GM19455 (cell line): ENCODE results near the gene ADARB2.

ENCODE experiments used
- ATAC-seq: cut with Tn5 transposase; IDR thresholded peaks from one replicate; pipeline ENCODE4 v1.9.1; 2021; ENCODE audit not compliant: unreplicated experiment

ADARB2 gene

GRCh38 chr10:1187151-1187854 lies 550.0 kb downstream of the ADARB2 start:
- no peak for ATAC-seq

GRCh38 chr10:1186683-1186990 lies 550.7 kb downstream of the ADARB2 start:
- ATAC-seq, result no peak

GRCh38 chr10:1185911-1186682 lies 551.2 kb downstream of the ADARB2 start:
- no peak for ATAC-seq

- no peak for ATAC-seq
These were observed 552.5 kb downstream of the ADARB2 start for GRCh38 chr10:1184541-1185430.

- no peak for ATAC-seq
These were observed 553.6 kb downstream of the ADARB2 start for GRCh38 chr10:1183701-1184100.

GRCh38 chr10:1183033-1183396 lies 554.3 kb downstream of the ADARB2 start:
- no peak for ATAC-seq

- no peak for ATAC-seq
These were observed 554.9 kb downstream of the ADARB2 start for GRCh38 chr10:1182280-1183032.

GRCh38 chr10:1180836-1181235 lies 556.5 kb downstream of the ADARB2 start:
- ATAC-seq, result no peak

- ATAC-seq, result no peak
These were observed 557.1 kb downstream of the ADARB2 start for GRCh38 chr10:1180071-1180730.

- ATAC-seq, result no peak
These were observed 557.8 kb downstream of the ADARB2 start for GRCh38 chr10:1179346-1180070.

GRCh38 chr10:1178506-1178905 lies 558.8 kb downstream of the ADARB2 start:
- no peak for ATAC-seq

GRCh38 chr10:1177936-1178335 lies 559.4 kb downstream of the ADARB2 start:
- ATAC-seq, result no peak

- no peak for ATAC-seq
These were observed 561.3 kb downstream of the ADARB2 start for GRCh38 chr10:1175956-1176565.

- ATAC-seq, result no peak
These were observed 563.3 kb downstream of the ADARB2 start for GRCh38 chr10:1174022-1174421.

GRCh38 chr10:1173091-1173490 lies 564.2 kb downstream of the ADARB2 start:
- no peak for ATAC-seq

- ATAC-seq, result no peak
These were observed 564.9 kb downstream of the ADARB2 start for GRCh38 chr10:1172256-1172984.

- ATAC-seq, result no peak
These were observed 565.7 kb downstream of the ADARB2 start for GRCh38 chr10:1171586-1171985.

GRCh38 chr10:1171182-1171581 lies 566.1 kb downstream of the ADARB2 start:
- no peak for ATAC-seq

GRCh38 chr10:1170867-1171180 lies 566.5 kb downstream of the ADARB2 start:
- no peak for ATAC-seq
